ENCODE data around the gene MEIOB.

- TF ChIP-seq, protein P1, sequence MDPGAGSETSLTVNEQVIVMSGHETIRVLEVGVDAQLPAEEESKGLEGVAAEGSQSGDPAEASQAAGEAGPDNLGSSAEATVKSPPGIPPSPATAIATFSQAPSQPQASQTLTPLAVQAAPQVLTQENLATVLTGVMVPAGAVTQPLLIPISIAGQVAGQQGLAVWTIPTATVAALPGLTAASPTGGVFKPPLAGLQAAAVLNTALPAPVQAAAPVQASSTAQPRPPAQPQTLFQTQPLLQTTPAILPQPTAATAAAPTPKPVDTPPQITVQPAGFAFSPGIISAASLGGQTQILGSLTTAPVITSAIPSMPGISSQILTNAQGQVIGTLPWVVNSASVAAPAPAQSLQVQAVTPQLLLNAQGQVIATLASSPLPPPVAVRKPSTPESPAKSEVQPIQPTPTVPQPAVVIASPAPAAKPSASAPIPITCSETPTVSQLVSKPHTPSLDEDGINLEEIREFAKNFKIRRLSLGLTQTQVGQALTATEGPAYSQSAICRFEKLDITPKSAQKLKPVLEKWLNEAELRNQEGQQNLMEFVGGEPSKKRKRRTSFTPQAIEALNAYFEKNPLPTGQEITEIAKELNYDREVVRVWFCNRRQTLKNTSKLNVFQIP (CRISPR knock-in tag; IDR thresholded peaks at IDR 0.05; ENCODE audit: borderline replicate concordance, low read depth): no peak
- no peak for TF ChIP-seq ESRRG (CRISPR knock-in tag; IDR thresholded peaks at IDR 0.05)
- TF ChIP-seq ARNTL (CRISPR knock-in tag; IDR thresholded peaks at IDR 0.05; ENCODE audit: borderline replicate concordance, low read depth): no peak
- TF ChIP-seq ZC3H10 (CRISPR knock-in tag; IDR thresholded peaks at IDR 0.05): no peak
- no peak for TF ChIP-seq CSDC2 (CRISPR knock-in tag; IDR thresholded peaks at IDR 0.05)
- TF ChIP-seq PATZ1 (CRISPR knock-in tag; IDR thresholded peaks at IDR 0.05; ENCODE audit: borderline replicate concordance): no peak
- no peak for TF ChIP-seq ZNF8 (CRISPR knock-in tag; IDR thresholded peaks at IDR 0.05)
- no peak for TF ChIP-seq ISL1 (CRISPR knock-in tag; IDR thresholded peaks at IDR 0.05)
- no peak for TF ChIP-seq TCF4 (CRISPR knock-in tag; IDR thresholded peaks at IDR 0.05; ENCODE audit: borderline replicate concordance)
- no peak for TF ChIP-seq ZFP3 (CRISPR knock-in tag; IDR thresholded peaks at IDR 0.05)
- TF ChIP-seq ZFP30 (CRISPR knock-in tag; IDR thresholded peaks at IDR 0.05): no peak
- TF ChIP-seq CREB5 (CRISPR knock-in tag; IDR thresholded peaks at IDR 0.05; ENCODE audit: low read depth): no peak
- TF ChIP-seq RARB (CRISPR knock-in tag; IDR thresholded peaks at IDR 0.05): no peak
- no peak for TF ChIP-seq TOX (CRISPR knock-in tag; IDR thresholded peaks at IDR 0.05; ENCODE audit: borderline replicate concordance)
These were observed 85.0 kb downstream of the MEIOB start for GRCh38 chr16:1787056-1787321.
